Measurements from ENCODE around the gene ADRA2A. TPM values are rescaled to one million over a fixed set of nuclear protein-coding genes. Genes with fewer than 3 reads are reported as not detected.

ADRA2A gene
- total RNA-seq, 1 donor from 2014 or later = not detected

DNA sequence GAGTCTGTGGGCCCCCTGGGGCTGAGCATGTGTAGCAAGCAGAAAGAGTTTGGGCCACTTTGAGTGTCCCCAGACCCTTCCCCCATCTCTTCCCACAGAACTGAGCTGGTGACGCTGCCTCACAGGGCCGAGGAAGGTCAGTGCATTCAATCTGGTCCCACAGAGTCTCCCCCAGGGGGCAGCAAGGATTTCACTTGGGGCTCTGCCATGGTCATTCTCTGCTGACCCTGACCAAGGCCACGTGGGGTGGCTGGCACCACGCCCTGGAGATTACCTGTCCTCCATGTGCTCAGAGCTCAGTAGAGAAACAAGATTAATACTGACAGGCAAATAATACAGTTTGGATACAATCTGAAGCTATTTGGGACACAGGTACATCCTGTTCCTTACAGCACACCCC is 30.2 kb downstream of the ADRA2A start:
- no peaks in the 10 kb centered on the region for H3K4me1 Mint-ChIP-seq
- no peak overlapping the region for H3K27ac Mint-ChIP-seq
- no peak overlapping the region for H3K4me3 Mint-ChIP-seq
- DNase-seq = no peak
- no peaks in the 10 kb centered on the region for H3K9me3 Mint-ChIP-seq
- intact Hi-C loops (cut with micrococcal nuclease) = no loop called here
- H3K27me3 Mint-ChIP-seq = peaks cover 19% of the 10 kb centered on the region
- CTCF ChIA-PET = no interaction called here
- TF ChIP-seq, protein P1, sequence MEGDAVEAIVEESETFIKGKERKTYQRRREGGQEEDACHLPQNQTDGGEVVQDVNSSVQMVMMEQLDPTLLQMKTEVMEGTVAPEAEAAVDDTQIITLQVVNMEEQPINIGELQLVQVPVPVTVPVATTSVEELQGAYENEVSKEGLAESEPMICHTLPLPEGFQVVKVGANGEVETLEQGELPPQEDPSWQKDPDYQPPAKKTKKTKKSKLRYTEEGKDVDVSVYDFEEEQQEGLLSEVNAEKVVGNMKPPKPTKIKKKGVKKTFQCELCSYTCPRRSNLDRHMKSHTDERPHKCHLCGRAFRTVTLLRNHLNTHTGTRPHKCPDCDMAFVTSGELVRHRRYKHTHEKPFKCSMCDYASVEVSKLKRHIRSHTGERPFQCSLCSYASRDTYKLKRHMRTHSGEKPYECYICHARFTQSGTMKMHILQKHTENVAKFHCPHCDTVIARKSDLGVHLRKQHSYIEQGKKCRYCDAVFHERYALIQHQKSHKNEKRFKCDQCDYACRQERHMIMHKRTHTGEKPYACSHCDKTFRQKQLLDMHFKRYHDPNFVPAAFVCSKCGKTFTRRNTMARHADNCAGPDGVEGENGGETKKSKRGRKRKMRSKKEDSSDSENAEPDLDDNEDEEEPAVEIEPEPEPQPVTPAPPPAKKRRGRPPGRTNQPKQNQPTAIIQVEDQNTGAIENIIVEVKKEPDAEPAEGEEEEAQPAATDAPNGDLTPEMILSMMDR (IDR thresholded peaks at IDR 0.05) = no peak
- POLR2A ChIA-PET = no interaction called here
- no peaks in the 10 kb centered on the region for H3K36me3 Mint-ChIP-seq (ENCODE audit: low read depth)
- no peak for ATAC-seq (ENCODE audit: low read depth)

DNA sequence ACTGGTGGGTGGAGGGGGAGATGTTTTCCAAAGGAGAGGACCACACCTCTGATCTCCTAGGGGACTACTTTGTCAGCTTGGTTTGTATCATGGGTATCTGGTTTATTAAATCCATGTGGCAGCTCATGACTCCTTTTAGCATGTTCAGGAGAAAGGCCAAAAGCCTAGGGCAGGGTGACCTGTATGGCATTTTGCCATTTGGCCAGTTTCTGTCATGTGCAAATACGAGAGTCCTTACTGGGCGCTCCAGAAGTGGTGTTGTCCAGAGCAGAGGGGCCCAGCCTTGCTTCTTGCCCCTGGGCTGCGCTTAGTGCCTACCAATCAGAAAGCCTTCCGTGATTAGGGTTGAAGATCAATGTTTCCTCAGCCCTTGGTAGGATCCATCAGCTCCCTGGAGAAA is 31.0 kb downstream of the ADRA2A start:
- intact Hi-C loops (cut with micrococcal nuclease) = no loop called here
- no peak overlapping the region for H3K27ac Mint-ChIP-seq
- H3K4me3 Mint-ChIP-seq = no peak overlapping the region
- H3K9me3 Mint-ChIP-seq = no peaks in the 10 kb centered on the region
- H3K27me3 Mint-ChIP-seq = peaks cover 19% of the 10 kb centered on the region
- DNase-seq (no peak), ATAC-seq (ENCODE audit: low read depth) (no peak)
- no peaks in the 10 kb centered on the region for H3K36me3 Mint-ChIP-seq (ENCODE audit: low read depth)
- CTCF ChIA-PET = no interaction called here
- H3K4me1 Mint-ChIP-seq = no peaks in the 10 kb centered on the region
- POLR2A ChIA-PET = no interaction called here
- TF ChIP-seq, protein P1 (IDR thresholded peaks at IDR 0.05) = no peak

DNA sequence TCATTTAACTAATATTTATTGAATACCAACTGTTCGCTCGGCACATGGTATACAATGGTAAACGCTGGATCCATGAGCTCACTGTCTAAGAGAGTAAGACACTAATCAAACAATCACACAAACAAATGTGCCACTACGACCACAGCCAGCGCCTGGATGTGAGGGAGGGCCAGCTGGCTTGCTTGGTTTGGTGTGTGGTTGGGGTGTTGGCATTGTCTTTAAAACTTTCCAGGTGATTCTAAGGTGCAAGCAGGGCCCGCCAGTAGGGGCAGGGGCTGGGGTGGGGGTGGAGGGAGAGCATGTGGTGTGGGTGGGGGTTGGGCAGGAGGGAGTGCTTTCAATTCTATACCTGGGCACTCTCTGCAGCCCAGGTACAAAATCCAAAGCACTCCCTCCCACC is 31.6 kb downstream of the ADRA2A start:
- Mint-ChIP-seq H3K9me3 (no peaks in the 10 kb centered on the region), H3K36me3 (ENCODE audit: low read depth) (no peaks in the 10 kb centered on the region), H3K4me1 (no peaks in the 10 kb centered on the region), H3K4me3 (no peak overlapping the region), H3K27me3 (peaks cover 19% of the 10 kb centered on the region), H3K27ac (no peak overlapping the region)
- ChIA-PET POLR2A (no interaction called here), CTCF (no interaction called here)
- DNase-seq = no peak
- TF ChIP-seq, protein P1 (IDR thresholded peaks at IDR 0.05) = no peak
- intact Hi-C loops (cut with micrococcal nuclease) = no loop called here
- no peak for ATAC-seq (ENCODE audit: low read depth)

DNA sequence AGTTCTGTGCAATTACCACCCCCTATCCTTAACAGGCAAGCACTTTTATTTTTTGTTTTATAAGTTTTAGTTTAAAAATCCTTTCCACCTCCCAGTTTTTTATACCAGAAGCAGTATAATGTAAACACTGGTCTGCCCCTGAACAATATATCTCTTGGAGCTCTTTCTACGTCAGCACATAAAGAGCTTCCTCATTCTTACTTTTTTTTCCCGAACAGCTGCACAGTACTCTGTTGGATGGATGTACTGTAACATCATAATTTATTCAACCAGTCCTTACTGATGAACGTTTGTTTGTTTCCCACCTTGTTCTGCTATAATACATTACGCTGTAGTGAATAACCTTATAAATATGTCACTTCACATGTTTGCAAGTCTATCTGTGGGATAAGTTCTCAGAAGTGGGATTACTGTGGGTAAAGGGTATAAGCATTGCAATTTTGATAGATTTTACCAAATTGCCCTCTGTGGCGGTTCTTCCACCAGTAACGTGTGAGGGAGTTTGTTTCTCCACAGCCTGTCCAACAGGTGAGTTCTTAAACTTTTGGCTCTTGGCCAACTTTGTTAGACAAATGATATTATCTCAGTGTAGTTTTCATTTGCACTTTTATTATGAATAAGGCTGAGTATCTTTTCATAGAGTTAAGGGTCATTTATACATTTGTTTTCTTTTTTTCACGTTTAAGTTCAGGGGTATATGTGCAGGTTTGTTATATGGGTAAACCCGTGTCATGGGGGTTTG is 32.8 kb downstream of the ADRA2A start:
- ChIA-PET POLR2A (no interaction called here), CTCF (no interaction called here)
- peaks cover 18% of the 10 kb centered on the region for H3K27me3 Mint-ChIP-seq
- H3K4me3 Mint-ChIP-seq = no peak overlapping the region
- no peaks in the 10 kb centered on the region for H3K9me3 Mint-ChIP-seq
- no peak overlapping the region for H3K27ac Mint-ChIP-seq
- intact Hi-C loops (cut with micrococcal nuclease) = no loop called here
- H3K4me1 Mint-ChIP-seq = no peaks in the 10 kb centered on the region
- no peak for DNase-seq
- no peak for ATAC-seq (ENCODE audit: low read depth)
- no peaks in the 10 kb centered on the region for H3K36me3 Mint-ChIP-seq (ENCODE audit: low read depth)
- TF ChIP-seq, protein P1 (IDR thresholded peaks at IDR 0.05) = no peak

DNA sequence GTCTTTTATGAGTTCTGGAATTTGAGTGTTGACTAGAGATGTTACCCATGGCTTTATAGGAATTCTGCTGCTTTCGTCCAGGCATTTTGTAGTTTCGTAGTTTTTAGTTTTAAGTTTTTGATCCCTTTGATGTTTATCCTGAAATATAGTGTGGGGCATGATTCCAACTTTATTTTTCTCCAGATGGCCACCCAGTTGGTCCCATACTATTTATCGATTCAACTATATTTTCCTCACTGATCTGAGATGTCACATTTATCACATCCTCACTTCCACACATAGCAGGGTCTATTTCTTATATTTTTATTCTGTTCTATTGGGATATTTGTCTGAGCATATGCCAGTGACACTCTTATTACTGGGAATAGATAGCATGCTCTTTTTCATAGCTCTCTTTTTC is 33.9 kb downstream of the ADRA2A start:
- H3K27ac Mint-ChIP-seq = no peak overlapping the region
- intact Hi-C loops (cut with micrococcal nuclease) = no loop called here
- no peaks in the 10 kb centered on the region for H3K9me3 Mint-ChIP-seq
- ATAC-seq (ENCODE audit: low read depth) (no peak), DNase-seq (no peak)
- no peaks in the 10 kb centered on the region for H3K36me3 Mint-ChIP-seq (ENCODE audit: low read depth)
- H3K4me3 Mint-ChIP-seq = no peak overlapping the region
- POLR2A ChIA-PET = no interaction called here
- CTCF ChIA-PET = no interaction called here
- peaks cover 13% of the 10 kb centered on the region for H3K27me3 Mint-ChIP-seq
- TF ChIP-seq, protein P1 (IDR thresholded peaks at IDR 0.05) = no peak
- no peaks in the 10 kb centered on the region for H3K4me1 Mint-ChIP-seq

Data from activated B cell treated with CpG ODN at 0.5 μM for 24 hours (primary cell).